ENCODE measurements around the gene RBKS.
"Not testable (repeated sequence)": the region's sequence is repeated elsewhere in the genome, so short reads cannot be mapped to it uniquely, and the experiment has no call there.

Gene RBKS

GRCh38 chr2:27762951-27763906 lies 127.0 kb downstream of the RBKS start:
- no peak for DNase-seq (ENCODE audit: low spot score)

GRCh38 chr2:27756544-27757498 lies 133.4 kb downstream of the RBKS start:
- DNase-seq (ENCODE audit: low spot score), result no peak

DNA sequence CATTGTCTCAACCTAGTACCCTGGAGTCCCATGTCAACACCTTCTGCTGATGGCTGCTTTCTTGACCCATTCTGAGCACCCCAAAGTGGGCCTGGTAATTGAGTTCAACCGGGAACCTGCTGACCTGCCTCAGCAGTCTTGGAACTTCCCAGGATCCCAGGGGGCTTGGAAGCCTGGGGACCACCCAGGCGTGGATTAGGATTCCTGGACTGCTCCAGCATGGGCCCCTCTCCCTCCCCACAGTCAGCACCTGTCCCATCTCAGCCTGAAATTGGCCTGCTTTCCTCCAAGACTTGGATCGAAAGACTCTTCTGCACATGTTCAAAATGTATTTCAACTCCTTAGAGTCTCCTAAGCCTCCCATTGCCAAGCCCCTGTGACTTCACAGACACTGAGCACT lies 134.1 kb downstream of the RBKS start:
- no peak for DNase-seq (ENCODE audit: low spot score)

- no peak for DNase-seq (ENCODE audit: low spot score)
These were observed 135.4 kb downstream of the RBKS start for GRCh38 chr2:27754831-27755230.

DNA sequence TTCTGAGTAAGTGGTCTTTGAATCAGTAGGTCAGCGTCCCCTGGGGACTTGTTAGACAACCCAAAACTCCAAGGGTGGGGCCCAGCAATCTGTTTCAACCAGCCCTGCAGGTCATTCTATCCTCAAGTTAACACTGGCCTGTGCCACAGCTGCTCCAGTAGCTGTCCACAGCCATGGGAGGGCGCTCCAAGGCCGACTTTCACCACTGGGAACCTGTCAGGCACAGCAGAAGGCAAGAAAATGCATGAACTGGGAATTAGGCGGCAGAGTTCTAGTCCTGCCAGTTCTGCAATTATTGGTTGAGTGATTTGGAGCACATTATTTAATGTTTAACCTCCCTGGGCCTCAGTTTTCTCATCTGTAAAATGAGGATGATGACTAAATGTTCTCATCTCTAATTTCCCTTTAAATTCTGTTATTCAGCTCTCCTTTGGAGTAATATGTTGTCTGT lies 136.0 kb downstream of the RBKS start:
- DNase-seq (ENCODE audit: low spot score), result peak; percentile 22

GRCh38 chr2:27752551-27753237 lies 137.5 kb downstream of the RBKS start:
- DNase-seq (ENCODE audit: low spot score), result no peak

DNA sequence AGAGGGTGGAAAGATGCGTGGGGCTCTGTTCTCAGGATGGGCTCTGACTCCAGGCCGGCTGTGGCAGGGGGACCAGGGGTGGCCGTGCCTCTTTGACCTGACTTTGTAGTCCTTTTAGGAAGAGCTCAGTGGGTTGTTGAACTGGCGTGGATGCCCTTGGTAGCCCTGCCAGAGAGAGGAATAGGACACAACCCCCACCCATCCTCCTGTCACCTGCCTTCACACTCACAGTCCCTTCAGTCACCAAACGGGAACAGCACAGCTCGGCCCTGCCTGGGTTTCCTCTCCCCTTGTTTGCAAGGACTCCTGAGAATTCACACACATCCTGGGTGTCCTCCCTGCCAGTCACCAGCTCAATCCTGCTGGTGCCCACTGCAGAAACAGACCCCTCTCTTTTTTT lies 138.8 kb downstream of the RBKS start:
- no peak for DNase-seq (ENCODE audit: low spot score)

- DNase-seq (ENCODE audit: low spot score), result not testable (repeated sequence)
These were observed 141.2 kb downstream of the RBKS start for GRCh38 chr2:27748803-27749554.

DNA sequence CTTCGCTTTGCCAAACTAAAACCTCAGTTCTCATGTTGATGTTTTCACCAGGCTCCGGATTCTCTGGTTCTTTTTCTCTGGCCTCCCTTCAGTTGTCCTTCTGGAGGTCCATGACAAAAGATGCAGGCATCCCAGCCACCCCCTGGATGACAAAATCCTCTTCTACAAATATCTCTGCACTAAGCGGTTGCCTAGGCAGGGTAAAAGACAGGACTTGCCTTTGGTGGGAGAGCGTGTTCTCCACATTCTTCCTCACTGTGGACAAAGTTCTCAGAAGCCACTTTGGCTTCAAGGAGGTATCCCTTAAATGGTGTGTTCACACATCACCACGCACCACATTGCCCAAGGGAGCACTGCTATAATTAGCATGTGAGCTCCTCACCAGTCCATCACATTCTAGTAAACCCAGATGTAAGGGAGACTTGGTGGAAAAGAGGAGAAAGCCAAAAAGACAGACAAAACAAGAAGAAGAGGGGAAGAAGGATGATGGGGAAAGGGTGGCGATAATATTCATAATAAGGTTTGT lies 142.3 kb downstream of the RBKS start:
- DNase-seq (ENCODE audit: low spot score), result no peak

DNA sequence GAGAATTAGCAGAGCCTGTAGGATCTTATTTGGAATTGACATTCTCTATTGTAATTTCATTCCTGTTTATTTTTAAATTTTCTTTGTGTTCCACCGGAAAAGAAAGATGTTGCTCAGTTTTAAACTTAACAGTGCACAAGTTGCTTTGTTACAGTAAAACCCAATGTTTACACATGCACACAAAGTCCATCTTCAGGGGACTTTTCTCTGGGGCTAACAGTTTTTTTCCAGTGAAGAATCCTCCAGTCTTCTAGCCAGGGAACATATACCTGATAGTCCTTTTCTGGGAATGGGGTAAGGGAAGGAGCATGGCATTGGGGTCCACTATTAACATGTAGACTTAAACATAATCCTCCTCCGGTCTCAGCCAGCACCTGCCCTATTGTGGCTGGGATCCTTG lies 143.9 kb downstream of the RBKS start:
- DNase-seq (ENCODE audit: low spot score), result no peak

- DNase-seq (ENCODE audit: low spot score), result not testable (repeated sequence)
These were observed 144.7 kb downstream of the RBKS start for GRCh38 chr2:27745494-27745893.

DNA sequence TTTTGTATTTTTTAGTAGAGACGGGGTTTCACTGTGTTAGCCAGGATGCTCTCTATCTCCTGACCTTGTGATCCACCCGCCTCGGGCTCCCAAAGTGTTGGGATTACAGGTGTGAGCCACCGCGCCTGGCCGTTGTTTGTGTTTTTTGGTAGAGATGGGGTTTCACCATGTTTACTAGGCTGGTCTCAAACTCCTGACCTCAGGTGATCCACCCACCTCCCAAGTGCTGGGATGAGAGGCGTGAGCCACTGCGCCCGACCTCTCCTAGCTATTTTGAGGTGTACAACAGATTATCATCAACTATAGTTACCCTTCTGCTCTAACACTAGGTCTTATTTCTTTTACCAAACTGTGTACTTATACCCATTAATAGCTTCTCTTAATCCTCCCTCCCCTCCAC lies 147.6 kb downstream of the RBKS start:
- no peak for DNase-seq (ENCODE audit: low spot score)

GRCh38 chr2:27741673-27742072 lies 148.5 kb downstream of the RBKS start:
- DNase-seq (ENCODE audit: low spot score), result no peak

GRCh38 chr2:27739058-27739373 lies 151.2 kb downstream of the RBKS start:
- DNase-seq (ENCODE audit: low spot score), result no peak

GRCh38 chr2:27738349-27739057 lies 151.7 kb downstream of the RBKS start:
- DNase-seq (ENCODE audit: low spot score), result no peak

GRCh38 chr2:27737676-27738348 lies 152.4 kb downstream of the RBKS start:
- DNase-seq (ENCODE audit: low spot score), result no peak

GRCh38 chr2:27736890-27737204 lies 153.3 kb downstream of the RBKS start:
- no peak for DNase-seq (ENCODE audit: low spot score)

- DNase-seq (ENCODE audit: low spot score), result no peak
These were observed 153.9 kb downstream of the RBKS start for GRCh38 chr2:27736031-27736889.

DNA sequence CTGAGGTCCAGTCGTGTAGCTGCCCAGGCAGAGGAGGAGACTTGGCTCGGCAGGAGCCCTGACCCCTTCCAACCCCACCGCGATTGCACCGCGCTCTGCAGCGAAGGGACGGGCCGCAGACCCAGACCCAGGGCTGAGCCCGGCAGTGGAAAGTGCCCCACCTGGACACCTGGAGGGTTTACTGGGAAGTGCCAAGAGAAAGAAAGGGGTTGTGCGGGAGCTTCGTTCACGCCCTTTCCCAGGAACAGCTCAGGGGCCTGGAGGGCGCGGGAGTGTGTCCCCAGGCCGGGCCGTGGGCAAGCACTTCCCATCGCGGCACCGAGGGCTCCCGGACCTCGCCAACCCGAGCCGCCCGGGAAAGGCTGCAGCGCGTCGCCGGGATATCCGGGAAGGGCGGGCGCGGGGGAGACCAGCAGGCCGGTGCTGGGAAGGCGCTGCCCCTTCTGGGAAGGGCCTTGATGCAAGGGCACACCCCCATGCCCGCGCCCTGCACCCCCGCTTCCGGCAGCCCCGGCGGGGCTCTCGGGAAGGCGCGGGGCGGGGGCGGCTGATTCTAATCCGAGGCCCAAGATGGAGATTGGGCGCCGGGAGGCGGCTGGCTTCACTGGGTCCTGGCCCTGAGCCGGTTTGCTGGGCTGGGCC lies 154.8 kb downstream of the RBKS start:
- no peak for DNase-seq (ENCODE audit: low spot score)
